Upper lobe of left lung (tissue), 4 donors: ENCODE data around the gene NT5C2.

Experiments used
- EP300 ChIP-seq, 4 donors: sonication (generic); formaldehyde crosslinking; IDR thresholded peaks; one replicate each; pipeline ENCODE4 v1.5.1; 2017; ENCODE audit warnings: antibody characterized with exemption in 4 of 4, control low read depth in 2 of 4
- POLR2A ChIP-seq, 4 donors: fragments of 450-650 bp; IDR thresholded peaks; one replicate each; pipeline ENCODE4 v1.5.1; 2016 to 2017; ENCODE audit warnings: antibody characterized with exemption in 4 of 4, mild to moderate bottlenecking in 2 of 4
- POLR2AphosphoS5 ChIP-seq, 2 donors: sonication (generic); formaldehyde crosslinking; IDR thresholded peaks; one replicate each; pipeline ENCODE4 v1.5.1; 2017; ENCODE audit warnings: antibody characterized with exemption in 2 of 2
- TF ChIP-seq, protein P1 (sequence below), 6 experiments: fragments of 450-650 bp in 4 of 6; fragments of 200-600 bp in 2 of 6; sonication (generic) in 2 of 6; IDR thresholded peaks; one replicate each; pipeline ENCODE4 v1.5.1; 2016 to 2019; ENCODE audit warnings: antibody characterized with exemption in 6 of 6

DNA sequence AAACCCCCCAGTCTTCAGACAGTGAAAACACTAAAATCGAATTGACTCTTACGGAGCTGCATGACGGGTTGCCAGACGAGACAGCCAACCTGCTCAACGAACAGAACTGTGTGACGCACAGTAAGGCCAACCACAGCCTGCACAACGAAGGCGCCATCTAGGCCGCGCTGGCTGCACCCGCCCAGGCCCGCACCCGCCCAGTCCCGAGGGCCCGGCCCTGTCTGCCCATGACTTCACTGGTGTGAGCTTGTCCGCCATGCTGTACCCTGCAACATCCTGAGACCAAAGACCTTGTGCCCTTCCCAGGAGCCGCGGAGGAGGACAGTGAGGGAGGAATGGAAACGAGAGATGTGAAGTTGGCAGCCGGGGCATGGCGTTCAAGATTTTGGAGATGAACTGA is 116.1 kb downstream of the NT5C2 start:
- TF ChIP-seq POLR2A (IDR thresholded peaks at IDR 0.05) = no peak
- TF ChIP-seq, protein P1, sequence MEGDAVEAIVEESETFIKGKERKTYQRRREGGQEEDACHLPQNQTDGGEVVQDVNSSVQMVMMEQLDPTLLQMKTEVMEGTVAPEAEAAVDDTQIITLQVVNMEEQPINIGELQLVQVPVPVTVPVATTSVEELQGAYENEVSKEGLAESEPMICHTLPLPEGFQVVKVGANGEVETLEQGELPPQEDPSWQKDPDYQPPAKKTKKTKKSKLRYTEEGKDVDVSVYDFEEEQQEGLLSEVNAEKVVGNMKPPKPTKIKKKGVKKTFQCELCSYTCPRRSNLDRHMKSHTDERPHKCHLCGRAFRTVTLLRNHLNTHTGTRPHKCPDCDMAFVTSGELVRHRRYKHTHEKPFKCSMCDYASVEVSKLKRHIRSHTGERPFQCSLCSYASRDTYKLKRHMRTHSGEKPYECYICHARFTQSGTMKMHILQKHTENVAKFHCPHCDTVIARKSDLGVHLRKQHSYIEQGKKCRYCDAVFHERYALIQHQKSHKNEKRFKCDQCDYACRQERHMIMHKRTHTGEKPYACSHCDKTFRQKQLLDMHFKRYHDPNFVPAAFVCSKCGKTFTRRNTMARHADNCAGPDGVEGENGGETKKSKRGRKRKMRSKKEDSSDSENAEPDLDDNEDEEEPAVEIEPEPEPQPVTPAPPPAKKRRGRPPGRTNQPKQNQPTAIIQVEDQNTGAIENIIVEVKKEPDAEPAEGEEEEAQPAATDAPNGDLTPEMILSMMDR (IDR thresholded peaks at IDR 0.05) = no peak
- TF ChIP-seq POLR2AphosphoS5 (IDR thresholded peaks at IDR 0.05) = no peak
- no peak for TF ChIP-seq EP300 (IDR thresholded peaks at IDR 0.05)
